ENCODE data around the gene RASGEF1C.

DNA sequence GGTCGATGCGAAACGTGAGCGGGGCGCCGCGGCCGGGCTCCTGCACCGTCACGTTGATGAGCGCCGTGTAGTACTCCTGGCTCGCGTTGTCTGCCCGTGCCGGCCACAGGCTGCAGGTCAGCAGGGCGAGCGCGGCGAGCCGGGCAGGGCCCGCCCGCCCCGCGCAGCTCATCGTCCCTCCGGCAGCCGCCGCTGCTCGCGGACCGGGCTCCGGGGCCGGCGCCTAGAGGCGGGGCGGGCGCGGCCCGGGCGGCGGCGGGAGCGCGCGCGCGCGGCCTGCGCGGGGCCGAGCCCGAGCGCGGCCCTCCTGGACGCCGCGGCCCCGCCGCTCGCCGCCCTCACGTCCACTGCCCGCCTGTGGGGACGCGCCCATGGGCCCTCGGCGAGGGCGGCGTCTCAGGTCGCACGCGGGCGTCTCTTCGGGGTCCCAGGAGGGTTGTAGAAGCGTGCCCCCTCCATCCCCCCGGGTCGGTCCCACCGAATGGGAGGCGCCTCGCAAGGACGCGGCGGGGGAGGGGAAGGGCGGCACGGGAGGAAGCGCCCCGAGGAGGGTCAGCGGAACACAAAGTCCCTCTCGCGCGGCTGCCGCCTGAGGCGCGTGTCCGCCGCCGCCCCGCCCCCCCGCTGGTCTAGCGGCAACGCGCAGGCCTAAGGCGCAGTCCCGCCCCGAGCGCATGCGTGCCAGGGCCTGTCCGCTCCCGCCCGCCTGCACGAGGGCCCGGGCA is 137.3 kb downstream of the RASGEF1C start, which contains the start of gene RNF130:
- TF ChIP-seq, protein P1, sequence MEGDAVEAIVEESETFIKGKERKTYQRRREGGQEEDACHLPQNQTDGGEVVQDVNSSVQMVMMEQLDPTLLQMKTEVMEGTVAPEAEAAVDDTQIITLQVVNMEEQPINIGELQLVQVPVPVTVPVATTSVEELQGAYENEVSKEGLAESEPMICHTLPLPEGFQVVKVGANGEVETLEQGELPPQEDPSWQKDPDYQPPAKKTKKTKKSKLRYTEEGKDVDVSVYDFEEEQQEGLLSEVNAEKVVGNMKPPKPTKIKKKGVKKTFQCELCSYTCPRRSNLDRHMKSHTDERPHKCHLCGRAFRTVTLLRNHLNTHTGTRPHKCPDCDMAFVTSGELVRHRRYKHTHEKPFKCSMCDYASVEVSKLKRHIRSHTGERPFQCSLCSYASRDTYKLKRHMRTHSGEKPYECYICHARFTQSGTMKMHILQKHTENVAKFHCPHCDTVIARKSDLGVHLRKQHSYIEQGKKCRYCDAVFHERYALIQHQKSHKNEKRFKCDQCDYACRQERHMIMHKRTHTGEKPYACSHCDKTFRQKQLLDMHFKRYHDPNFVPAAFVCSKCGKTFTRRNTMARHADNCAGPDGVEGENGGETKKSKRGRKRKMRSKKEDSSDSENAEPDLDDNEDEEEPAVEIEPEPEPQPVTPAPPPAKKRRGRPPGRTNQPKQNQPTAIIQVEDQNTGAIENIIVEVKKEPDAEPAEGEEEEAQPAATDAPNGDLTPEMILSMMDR (conservative IDR thresholded peaks at IDR 0.05; ENCODE audit: low read length): no peak
- TF ChIP-seq EZH2phosphoT487 (IDR thresholded peaks at IDR 0.05; ENCODE audit: borderline replicate concordance, low read depth, low read length): no peak
